NOMO-1 treated with DMSO at 0.1 percent for 48 hours (cell line): Measurements from ENCODE around the gene KCNMA1.
"Not testable (repeated sequence)": the region's sequence is repeated elsewhere in the genome, so short reads cannot be mapped to it uniquely, and the experiment has no call there.

Source experiments
- DNase-seq: peaks from one replicate; lab custom pipeline; 2025; ENCODE audit not compliant: unreplicated experiment; lab: John Stamatoyannopoulos, UW

The KCNMA1 gene

GRCh38 chr10:77405771-77406241 lies 231.8 kb downstream of the KCNMA1 start:
- peak; percentile 30 for DNase-seq

- DNase-seq: no peak
These were observed 232.8 kb downstream of the KCNMA1 start for GRCh38 chr10:77404810-77405209.

- DNase-seq: no peak
These were observed 233.8 kb downstream of the KCNMA1 start for GRCh38 chr10:77403761-77404160.

- no peak for DNase-seq
These were observed 235.9 kb downstream of the KCNMA1 start for GRCh38 chr10:77401683-77402082.

GRCh38 chr10:77400033-77400432 lies 237.6 kb downstream of the KCNMA1 start:
- no peak for DNase-seq

GRCh38 chr10:77398986-77399755 lies 238.4 kb downstream of the KCNMA1 start:
- DNase-seq: no peak

- DNase-seq: no peak
These were observed 239.1 kb downstream of the KCNMA1 start for GRCh38 chr10:77398558-77398957.

- no peak for DNase-seq
These were observed 240.5 kb downstream of the KCNMA1 start for GRCh38 chr10:77397103-77397502.

GRCh38 chr10:77396290-77396689 lies 241.3 kb downstream of the KCNMA1 start:
- no peak for DNase-seq

GRCh38 chr10:77393821-77394501 lies 243.6 kb downstream of the KCNMA1 start:
- no peak for DNase-seq

GRCh38 chr10:77393411-77393810 lies 244.2 kb downstream of the KCNMA1 start:
- DNase-seq: no peak

- DNase-seq: no peak
These were observed 244.8 kb downstream of the KCNMA1 start for GRCh38 chr10:77392851-77393250.

GRCh38 chr10:77392236-77392721 lies 245.3 kb downstream of the KCNMA1 start:
- DNase-seq: no peak

GRCh38 chr10:77391605-77392235 lies 245.9 kb downstream of the KCNMA1 start:
- peak; percentile 15 for DNase-seq

GRCh38 chr10:77390481-77390891 lies 247.1 kb downstream of the KCNMA1 start:
- DNase-seq: no peak

GRCh38 chr10:77388571-77389100 lies 249.0 kb downstream of the KCNMA1 start:
- DNase-seq: no peak

GRCh38 chr10:77387701-77388100 lies 249.9 kb downstream of the KCNMA1 start:
- not testable (repeated sequence) for DNase-seq

- no peak for DNase-seq
These were observed 250.4 kb downstream of the KCNMA1 start for GRCh38 chr10:77387247-77387646.

GRCh38 chr10:77386838-77387237 lies 250.8 kb downstream of the KCNMA1 start:
- peak; percentile 2 for DNase-seq

- no peak for DNase-seq
These were observed 251.2 kb downstream of the KCNMA1 start for GRCh38 chr10:77386365-77386764.

- no peak for DNase-seq
These were observed 252.3 kb downstream of the KCNMA1 start for GRCh38 chr10:77385315-77385714.
